Smooth muscle cell (in vitro differentiated cells): ENCODE data around the gene CD80. TPM values are rescaled to one million over a fixed set of nuclear protein-coding genes. Genes with fewer than 3 reads are reported as not detected.

ENCODE experiments used
- DNase-seq: peaks from one replicate; lab custom pipeline; 2025; ENCODE audit not compliant: unreplicated experiment; lab: John Stamatoyannopoulos, UW
- H2AFZ ChIP-seq: fragments of 200-600 bp; sonication (generic); 2 replicates; pipeline ENCODE4 v1.6.0; 2016; ENCODE audit warnings: antibody characterized with exemption, low read depth, mild to moderate bottlenecking
- H3F3A ChIP-seq: fragments of 200-600 bp; sonication (generic); 2 replicates; pipeline ENCODE4 v1.6.0; 2017; ENCODE audit warnings: antibody characterized with exemption, low read depth
- H3K27ac ChIP-seq: fragments of 200-600 bp; sonication (generic); 2 replicates; pipeline ENCODE4 v1.5.1; 2016; ENCODE audit warnings: low read depth, mild to moderate bottlenecking
- H3K27me3 ChIP-seq: fragments of 200-600 bp; sonication (generic); 2 replicates; pipeline ENCODE4 v1.6.1; 2016; ENCODE audit warnings: low read depth, mild to moderate bottlenecking
- H3K36me3 ChIP-seq: fragments of 200-600 bp; sonication (generic); 2 replicates; pipeline ENCODE4 v1.5.1; 2016; ENCODE audit warnings: low read depth
- H3K4me1 ChIP-seq: fragments of 200-600 bp; sonication (generic); 2 replicates; pipeline ENCODE4 v1.5.1; 2016; ENCODE audit warnings: low read depth
- H3K4me2 ChIP-seq: fragments of 200-600 bp; sonication (generic); 2 replicates; pipeline ENCODE4 v1.6.0; 2016; ENCODE audit warnings: mild to moderate bottlenecking
- H3K4me3 ChIP-seq: fragments of 200-600 bp; sonication (generic); 2 replicates; pipeline ENCODE4 v1.5.1; 2016; ENCODE audit warnings: mild to moderate bottlenecking
- H3K79me2 ChIP-seq: fragments of 200-600 bp; sonication (generic); 2 replicates; pipeline ENCODE4 v1.6.0; 2016; ENCODE audit warnings: low read depth, mild to moderate bottlenecking
- H3K9ac ChIP-seq: fragments of 200-600 bp; sonication (generic); 2 replicates; pipeline ENCODE4 v1.6.0; 2016; ENCODE audit warnings: low read depth
- H3K9me3 ChIP-seq: fragments of 200-600 bp; sonication (generic); replicated peaks from 2 replicates; pipeline ENCODE4 v1.5.1; 2016; ENCODE audit warnings: low read depth
- H4K20me1 ChIP-seq: fragments of 200-600 bp; sonication (generic); 2 replicates; pipeline ENCODE4 v1.6.0; 2016; ENCODE audit warnings: low read depth
- CTCF ChIP-seq: fragments of 200-600 bp; sonication (generic); IDR thresholded peaks from 2 replicates; pipeline ENCODE4 v1.5.1; 2017; ENCODE audit warnings: borderline replicate concordance, mild to moderate bottlenecking, antibody characterized with exemption; ENCODE audit not compliant: insufficient read depth, poor library complexity, severe bottlenecking
- whole genome bisulfite sequencing: methylation state at CpG from one replicate; pipeline ENCODE4 v1.1.7; 2016; ENCODE audit warnings: low lambda C conversion rate; 5-methylcytosine and 5-hydroxymethylcytosine counted together
- polyA plus RNA-seq: library from polyadenylated mRNA; unstranded; fragments of >200 nt; fragmentation: Nextera tagmentation; extraction: Ambion mirVana; gene quantifications from 2 replicates; pipeline ENCODE4 v1.2.1, GENCODE V29; 2016
- total RNA-seq: library from RNA; depleted of rRNA; stranded (reverse); fragments of >200 nt; gene quantifications from 2 replicates; pipeline ENCODE4 v1.2.3, GENCODE V29; 2014

CD80 gene
- total and polyA plus RNA-seq, 2 experiments from 2014 or later, result not detected

DNA sequence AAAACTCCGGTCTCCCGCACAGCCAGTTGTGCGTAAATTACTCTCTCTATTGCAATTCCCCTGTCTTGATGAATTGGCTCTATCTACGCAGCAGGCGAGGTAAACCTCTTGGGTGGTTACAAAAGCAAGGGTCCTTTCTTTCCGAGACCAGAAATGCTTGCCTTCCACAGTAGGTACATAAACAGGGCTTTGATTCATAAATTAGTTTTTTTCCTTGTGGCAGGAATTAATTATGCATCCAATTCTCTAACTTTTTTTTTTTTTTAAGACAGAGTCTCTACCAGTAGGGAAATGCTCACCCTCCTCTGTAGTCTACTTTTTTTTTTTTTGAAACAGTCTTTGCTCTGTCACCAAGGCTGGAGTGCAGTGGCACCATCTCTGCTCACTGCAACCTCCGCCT, 16.3 kb downstream of the CD80 start:
- Histone ChIP-seq H3K27me3 (no peaks in the 10 kb centered on the region), H3K9me3 (no peaks in the 10 kb centered on the region), H3F3A (no peaks in the 10 kb centered on the region), H3K4me2 (no peak overlapping the region), H3K27ac (no peak overlapping the region), H3K36me3 (no peaks in the 10 kb centered on the region), H2AFZ (no peak overlapping the region), H3K9ac (no peak overlapping the region), H3K79me2 (no peaks in the 10 kb centered on the region), H4K20me1 (no peaks in the 10 kb centered on the region), H3K4me3 (no peak overlapping the region), H3K4me1 (no peaks in the 10 kb centered on the region)
- DNase-seq, result no peak
- no peak for TF ChIP-seq CTCF
- WGBS, result 92% methylated on average over 7 of the region's 7 CpGs

DNA sequence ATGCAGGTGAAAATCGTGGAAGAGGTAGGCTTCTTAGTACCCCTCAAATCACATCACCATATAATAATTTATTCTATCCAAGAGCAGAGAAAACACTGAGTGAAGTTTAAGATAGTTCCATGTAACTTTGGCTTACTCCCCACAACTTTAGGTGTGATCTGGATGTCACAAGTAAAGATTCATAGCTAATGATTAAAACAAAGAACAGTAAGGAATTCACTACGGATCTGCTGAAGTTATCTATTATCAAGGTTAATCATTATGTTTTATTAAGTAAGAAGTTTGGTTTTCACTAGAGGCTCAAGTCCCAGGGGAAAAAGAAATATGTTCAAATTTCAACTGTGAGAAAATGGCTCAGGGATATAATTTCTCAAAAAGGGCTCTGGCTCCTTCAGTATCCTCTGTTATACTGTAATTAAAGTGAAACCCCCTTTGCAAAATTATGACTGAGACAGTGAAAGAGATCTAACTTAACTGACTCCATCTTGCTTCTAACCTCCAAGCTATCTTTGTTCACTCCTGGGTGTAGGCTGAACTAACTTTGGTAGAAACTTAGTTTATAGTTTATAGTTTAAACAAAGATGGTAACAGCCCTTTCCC, 17.1 kb downstream of the CD80 start:
- H3K79me2 ChIP-seq, result no peaks in the 10 kb centered on the region
- H2AFZ ChIP-seq, result no peak overlapping the region
- no peak overlapping the region for H3K4me2 ChIP-seq
- no peaks in the 10 kb centered on the region for H3K9me3 ChIP-seq
- 87% methylated on average over 2 of the region's 2 CpGs for whole genome bisulfite sequencing
- no peaks in the 10 kb centered on the region for H3F3A ChIP-seq
- no peak for TF ChIP-seq CTCF
- H3K27me3 ChIP-seq, result no peaks in the 10 kb centered on the region
- H3K36me3 ChIP-seq, result no peaks in the 10 kb centered on the region
- no peaks in the 10 kb centered on the region for H4K20me1 ChIP-seq
- no peak overlapping the region for H3K27ac ChIP-seq
- H3K4me3 ChIP-seq, result no peak overlapping the region
- H3K4me1 ChIP-seq, result no peaks in the 10 kb centered on the region
- DNase-seq, result no peak
- H3K9ac ChIP-seq, result no peak overlapping the region

DNA sequence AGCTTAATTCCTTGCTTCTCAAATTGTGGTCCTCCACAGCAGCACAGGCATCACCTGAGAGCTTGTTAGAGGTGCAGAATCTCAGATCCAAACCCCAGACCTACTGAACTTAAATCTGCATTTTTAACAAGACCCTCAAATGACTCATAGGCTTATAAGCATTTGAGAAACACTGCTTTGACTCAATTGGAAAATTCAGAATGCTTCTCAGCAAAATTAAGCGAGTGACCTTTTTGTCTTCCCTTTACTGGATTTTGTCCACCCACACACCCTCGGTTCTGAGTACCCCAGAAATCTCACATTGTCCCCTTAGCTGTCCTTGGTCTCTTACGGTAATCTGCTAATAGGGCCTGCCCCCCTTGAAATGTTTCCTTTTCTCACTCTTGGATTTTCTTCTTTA, 17.9 kb downstream of the CD80 start:
- no peak overlapping the region for H3K4me2 ChIP-seq
- TF ChIP-seq CTCF, result no peak
- no peaks in the 10 kb centered on the region for H3K4me1 ChIP-seq
- H3K36me3 ChIP-seq, result no peaks in the 10 kb centered on the region
- H3K27me3 ChIP-seq, result no peaks in the 10 kb centered on the region
- no peak overlapping the region for H3K4me3 ChIP-seq
- 79% methylated on average over 3 of the region's 3 CpGs for WGBS
- no peak for DNase-seq
- H3K27ac ChIP-seq, result no peak overlapping the region
- H4K20me1 ChIP-seq, result no peaks in the 10 kb centered on the region
- H3K9ac ChIP-seq, result no peak overlapping the region
- no peaks in the 10 kb centered on the region for H3F3A ChIP-seq
- no peaks in the 10 kb centered on the region for H3K79me2 ChIP-seq
- no peaks in the 10 kb centered on the region for H3K9me3 ChIP-seq
- no peak overlapping the region for H2AFZ ChIP-seq

GRCh38 chr3:119538772-119539171, 20.6 kb downstream of the CD80 start:
- 89% methylated on average over 1 of the region's 1 CpG for WGBS

More at GRCh38 chr3:119538772-119539171, 20.6 kb downstream of the CD80 start:
- H4K20me1 ChIP-seq, result no peaks in the 10 kb centered on the region
- no peaks in the 10 kb centered on the region for H3K79me2 ChIP-seq
- TF ChIP-seq CTCF, result no peak
- no peak overlapping the region for H3K4me2 ChIP-seq
- no peak overlapping the region for H3K27ac ChIP-seq
- no peaks in the 10 kb centered on the region for H3F3A ChIP-seq
- DNase-seq, result no peak
- no peak overlapping the region for H2AFZ ChIP-seq
- no peaks in the 10 kb centered on the region for H3K4me1 ChIP-seq
- H3K36me3 ChIP-seq, result no peaks in the 10 kb centered on the region
- H3K9me3 ChIP-seq, result no peaks in the 10 kb centered on the region
- H3K9ac ChIP-seq, result no peak overlapping the region
- H3K4me3 ChIP-seq, result no peak overlapping the region
- H3K27me3 ChIP-seq, result no peaks in the 10 kb centered on the region
